ENCODE data around the gene SCUBE3.

Gene SCUBE3

DNA sequence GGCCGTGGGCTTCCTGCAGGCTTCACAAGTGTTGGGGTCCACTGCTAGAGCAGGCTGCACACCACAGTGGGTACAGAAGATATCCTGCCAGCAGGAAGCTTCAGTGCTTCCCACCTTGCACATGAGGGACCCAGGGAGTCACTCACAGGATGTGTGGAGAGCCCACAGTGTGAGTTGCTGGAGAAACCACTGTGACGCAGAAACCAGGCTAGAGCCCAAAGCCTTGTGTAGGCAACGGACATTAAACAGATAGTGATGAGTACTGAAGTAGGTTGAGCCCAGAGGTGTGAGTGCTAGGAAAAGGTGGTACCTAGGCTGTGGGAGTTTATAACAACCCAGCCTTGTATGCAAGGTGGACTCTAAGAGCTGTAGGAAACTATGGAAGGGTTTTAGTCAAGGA is 65.0 kb downstream of the SCUBE3 start:
- no peak for DNase-seq

GRCh38 chr6:35280903-35281302 is 67.1 kb downstream of the SCUBE3 start:
- no peak for DNase-seq

GRCh38 chr6:35282472-35282871 is 68.7 kb downstream of the SCUBE3 start:
- no peak for DNase-seq

GRCh38 chr6:35283361-35283760 is 69.6 kb downstream of the SCUBE3 start:
- DNase-seq, result no peak

DNA sequence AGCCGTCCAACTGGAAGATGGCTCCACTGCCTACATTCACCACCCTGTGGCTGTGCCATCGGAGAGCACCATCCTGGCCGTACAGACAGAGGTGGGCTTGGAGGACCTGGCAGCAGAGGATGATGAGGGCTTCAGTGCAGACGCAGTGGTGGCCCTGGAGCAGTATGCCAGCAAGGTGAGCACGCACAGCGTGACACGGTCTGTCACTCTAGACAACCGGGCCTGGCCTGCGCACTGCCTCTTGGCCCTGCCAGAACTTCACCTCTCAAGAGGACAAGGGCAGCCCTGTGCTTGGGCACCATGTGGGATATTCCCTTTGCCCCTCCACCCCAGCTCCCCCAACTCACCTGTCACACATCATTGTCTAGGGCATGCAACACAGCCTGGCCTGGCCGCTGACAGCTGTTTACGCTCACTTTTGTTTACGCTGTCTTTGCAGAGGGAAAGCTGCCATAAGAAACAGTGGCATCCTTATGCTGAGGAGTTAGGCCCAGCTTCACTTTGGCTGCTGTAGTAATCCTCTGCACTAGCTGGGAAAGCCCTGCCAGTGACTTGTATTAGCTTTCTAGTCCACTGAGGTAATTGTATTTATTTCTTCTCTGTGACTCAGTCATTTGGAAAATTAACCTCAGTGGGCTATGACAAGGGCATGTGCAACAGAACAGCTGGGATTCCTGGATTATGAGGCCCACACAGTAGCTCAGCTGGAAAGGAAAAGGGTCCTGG is 74.1 kb downstream of the SCUBE3 start:
- no peak for DNase-seq

GRCh38 chr6:35288834-35289233 is 75.1 kb downstream of the SCUBE3 start:
- DNase-seq, result no peak

- no peak for DNase-seq
These were observed 77.7 kb downstream of the SCUBE3 start for GRCh38 chr6:35291491-35291890.

GRCh38 chr6:35292494-35292893 is 78.7 kb downstream of the SCUBE3 start:
- DNase-seq, result no peak

GRCh38 chr6:35293681-35294080 is 79.9 kb downstream of the SCUBE3 start:
- no peak for DNase-seq

- DNase-seq, result peak in 1 of 2 experiments; percentile 35
These were observed 80.7 kb downstream of the SCUBE3 start for GRCh38 chr6:35294308-35294945.

GRCh38 chr6:35295036-35295435 is 81.3 kb downstream of the SCUBE3 start:
- no peak for DNase-seq

- no peak for DNase-seq
These were observed 82.0 kb downstream of the SCUBE3 start for GRCh38 chr6:35295521-35296315.

- no peak for DNase-seq
These were observed 83.3 kb downstream of the SCUBE3 start for GRCh38 chr6:35296931-35297600.

- DNase-seq, result peak in 1 of 2 experiments; percentile 19
These were observed 84.1 kb downstream of the SCUBE3 start, which contains the start of gene DEF6 for GRCh38 chr6:35297601-35298481. DEF6 (plus strand) TSS chr6:35297818; CDS start chr6:35297857, 39 bp downstream.

- DNase-seq, result no peak
These were observed 84.9 kb downstream of the SCUBE3 start for GRCh38 chr6:35298625-35299140.

DNA sequence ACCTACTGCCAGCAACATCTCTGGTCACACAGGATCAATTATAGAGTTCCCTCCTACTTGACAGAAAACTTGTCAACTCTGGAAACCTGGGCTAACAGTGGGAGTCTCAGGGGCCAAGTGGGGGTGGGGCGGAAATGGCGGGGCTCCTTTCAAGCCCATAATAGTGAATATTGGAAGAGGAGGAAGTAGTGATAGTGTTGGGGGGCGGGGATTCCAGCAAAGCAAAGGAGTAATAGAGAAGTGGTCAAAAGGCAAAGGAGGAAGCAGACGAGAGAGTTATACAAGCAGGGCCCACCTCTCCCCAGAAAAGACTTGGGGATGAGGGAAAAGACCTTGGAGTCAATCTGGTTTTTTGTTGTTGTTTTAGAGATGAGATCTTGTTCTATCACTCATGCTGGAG is 85.9 kb downstream of the SCUBE3 start:
- no peak for DNase-seq

DNA sequence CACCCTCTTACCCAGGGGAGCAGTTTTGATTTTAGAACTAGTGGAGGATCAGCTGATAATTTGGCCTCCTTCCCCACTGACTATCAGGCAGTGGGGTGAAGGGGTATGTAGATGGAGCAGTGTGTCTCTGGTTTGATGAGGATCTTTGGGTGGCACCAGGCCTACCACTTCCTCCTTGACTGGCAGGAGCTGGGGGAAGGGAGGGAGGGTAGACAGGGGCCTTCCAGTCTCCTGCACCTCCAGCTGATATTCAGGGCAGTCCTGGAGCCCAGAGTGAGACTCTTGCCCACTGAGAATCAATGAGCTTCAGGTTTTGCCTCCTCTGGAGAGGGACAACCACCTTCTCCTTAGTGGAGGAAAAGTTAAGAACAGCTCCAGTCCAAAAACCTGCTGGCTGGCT is 87.1 kb downstream of the SCUBE3 start:
- no peak for DNase-seq

Data from NCI-H446 (cell line).